Activated CD4-positive, alpha-beta T cell treated with anti-CD3 and anti-CD28 coated beads, Interleukin-2, amount 50 U/mL, for 4 hours (primary cell): ENCODE data around the gene DYDC2.
"Not testable (repeated sequence)": the region's sequence is repeated elsewhere in the genome, so short reads cannot be mapped to it uniquely, and the experiment has no call there.

Experiments used
- DNase-seq, 2 experiments: peaks; one replicate each; pipeline ENCODE4 v3.0.0-alpha.2; 2020

Gene DYDC2, protein sequence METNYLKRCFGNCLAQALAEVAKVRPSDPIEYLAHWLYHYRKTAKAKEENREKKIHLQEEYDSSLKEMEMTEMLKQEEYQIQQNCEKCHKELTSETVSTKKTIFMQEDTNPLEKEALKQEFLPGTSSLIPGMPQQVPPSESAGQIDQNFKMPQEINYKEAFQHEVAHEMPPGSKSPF

DNA sequence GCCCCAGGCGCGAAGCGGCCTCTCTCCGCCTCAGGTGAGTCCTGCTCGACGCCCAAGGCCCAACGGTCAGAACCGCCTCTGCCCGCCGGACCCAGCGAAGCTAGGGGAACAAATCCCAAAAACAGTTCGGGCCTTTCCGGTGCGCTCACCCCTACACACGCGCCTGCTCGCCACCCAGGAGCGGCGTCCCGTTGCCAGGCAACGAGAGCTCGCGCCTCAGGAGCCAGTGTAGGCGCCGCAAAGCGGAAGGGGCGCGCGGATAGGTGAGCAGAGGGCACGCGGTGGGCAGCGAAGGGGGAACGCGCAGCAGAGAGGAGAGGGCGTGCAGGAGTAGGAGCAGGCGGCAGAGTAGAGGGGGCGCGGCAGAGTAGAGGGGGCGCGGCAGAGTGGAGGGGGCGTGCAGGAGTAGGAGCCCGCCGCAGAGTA, at the start of gene DYDC2, which contains the start of gene DYDC1:
DYDC2 (plus strand) TSS at position 219 of the 426 bp plus-strand sequence. CDS start 5,663 bp downstream, outside the sequence.
DYDC1 (minus strand) TSS at position 193 of the 426 bp plus-strand sequence. CDS start 4,154 bp downstream, outside the sequence.
- peak in 1 of 2 experiments; percentile 5 for DNase-seq

DNA sequence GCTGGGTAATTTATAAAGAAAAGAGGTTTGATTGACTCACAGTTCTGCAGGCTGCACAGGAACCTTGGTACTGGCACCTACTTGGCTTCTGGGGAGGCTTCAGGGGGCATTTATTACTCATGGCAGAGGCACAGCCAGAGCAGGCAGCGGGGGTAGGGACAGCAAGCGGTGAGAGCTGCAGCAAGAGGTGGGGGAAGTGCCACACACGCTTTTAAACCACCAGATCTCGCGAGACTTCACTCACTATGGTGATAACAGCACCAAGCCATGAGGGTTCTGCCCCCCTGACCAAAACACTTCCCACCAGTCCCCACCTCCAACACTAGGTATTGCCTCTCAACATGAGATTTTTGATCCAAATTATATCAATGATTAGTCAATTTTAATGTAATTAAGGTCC, 43.1 kb upstream of the DYDC2 start:
- DNase-seq: no peak

DNA sequence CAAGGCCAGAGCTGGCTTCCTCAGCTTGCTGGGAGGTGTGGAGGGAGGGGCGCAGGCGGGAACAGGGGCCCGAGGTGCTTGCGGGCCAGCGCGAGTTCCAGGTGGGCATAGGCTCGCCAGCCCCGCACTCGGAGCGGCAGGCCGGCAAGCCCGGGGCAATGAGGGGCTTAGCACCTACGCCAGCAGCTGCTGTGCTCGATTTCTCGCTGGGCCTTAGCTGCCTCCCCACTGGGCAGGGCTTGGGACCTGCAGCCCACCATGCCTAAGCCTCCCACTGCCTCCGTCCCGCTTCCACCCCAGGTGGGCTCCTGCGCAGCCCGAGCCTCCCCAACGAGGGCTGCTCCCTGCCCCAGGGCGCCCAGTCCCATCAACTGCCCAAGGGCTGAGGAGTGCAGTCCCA, 41.2 kb upstream of the DYDC2 start:
- no peak for DNase-seq

DNA sequence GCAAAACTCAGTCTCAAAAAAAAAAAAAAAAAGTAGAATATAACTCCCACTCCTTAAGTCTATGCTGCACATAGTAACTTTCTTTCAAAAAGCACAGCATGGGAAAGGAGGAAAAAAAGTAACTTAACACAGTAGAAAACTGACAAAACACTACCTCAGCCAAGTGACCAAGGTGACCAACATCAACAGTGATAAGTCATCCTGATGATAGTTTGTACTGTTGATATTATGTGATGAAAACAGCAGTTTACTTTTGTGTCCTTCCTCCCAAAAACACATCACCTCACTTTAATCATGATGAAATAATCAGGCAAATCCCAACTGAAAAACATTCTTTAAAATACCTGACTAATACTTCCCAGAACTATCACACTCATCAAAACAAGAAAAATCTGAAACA, 37.8 kb upstream of the DYDC2 start:
- no peak for DNase-seq

DNA sequence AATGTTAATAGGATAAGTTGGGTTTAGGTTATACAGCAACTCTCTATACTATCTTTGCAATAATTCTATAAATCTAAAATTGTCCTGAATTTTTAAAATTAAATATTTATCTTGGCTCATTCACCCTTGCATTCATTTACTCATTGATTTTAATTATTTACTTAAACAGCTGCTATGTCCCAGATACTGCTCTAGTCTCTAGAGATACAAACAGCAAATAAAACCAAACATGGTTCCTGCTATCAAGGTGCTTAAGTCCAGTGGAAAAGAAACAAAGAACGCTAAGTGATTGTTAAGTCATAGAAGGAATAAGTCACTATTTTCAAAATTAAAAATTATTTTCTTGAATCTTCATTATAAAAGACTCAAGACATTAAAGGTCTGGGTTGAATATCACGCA, 37.3 kb upstream of the DYDC2 start:
- DNase-seq: no peak

DNA sequence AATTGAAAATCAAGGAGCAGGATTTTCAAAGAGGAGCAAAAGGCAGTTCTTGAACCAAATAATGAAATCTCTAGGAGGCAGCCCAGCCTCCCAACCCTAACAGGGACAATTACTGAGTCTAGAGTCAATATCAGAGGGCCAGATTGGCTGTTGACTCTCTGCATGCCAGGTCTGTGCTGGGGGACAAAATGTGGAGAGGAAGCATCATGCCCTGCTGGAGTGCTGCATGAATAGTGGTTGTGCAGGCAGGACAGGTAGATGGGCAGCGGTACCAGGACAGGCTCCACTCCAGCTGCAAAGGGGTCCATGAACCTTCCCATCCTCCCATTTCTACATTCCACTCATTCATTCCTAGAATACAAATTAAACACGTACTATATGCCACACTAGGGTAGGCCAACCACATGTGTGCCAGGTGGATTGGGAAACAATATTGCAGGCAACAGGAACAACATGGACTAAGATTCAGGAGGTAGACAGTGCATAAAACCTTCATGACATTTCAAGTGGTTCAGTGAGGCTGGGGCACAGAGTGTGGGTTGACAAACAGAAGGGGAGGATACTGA, 36.8 kb upstream of the DYDC2 start:
- DNase-seq: no peak

DNA sequence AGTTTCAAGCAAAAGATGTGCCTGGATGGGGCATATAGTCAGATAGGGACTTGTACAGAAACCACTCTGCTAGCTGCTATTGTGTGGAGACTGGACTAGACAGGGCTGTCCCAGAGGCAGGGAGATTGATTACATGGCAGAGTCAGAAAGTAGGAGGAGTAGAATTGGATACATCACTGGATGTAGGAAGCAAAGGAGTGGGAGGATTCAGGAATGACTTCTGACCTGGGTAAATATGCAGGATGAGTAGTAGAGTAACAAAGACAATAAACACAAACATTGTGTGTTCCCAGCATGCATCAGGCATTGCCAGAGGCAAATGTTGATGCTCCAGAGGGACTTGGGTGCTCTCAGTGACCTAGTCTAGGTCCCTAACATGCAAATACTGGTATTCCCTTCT, 36.2 kb upstream of the DYDC2 start:
- DNase-seq: no peak

DNA sequence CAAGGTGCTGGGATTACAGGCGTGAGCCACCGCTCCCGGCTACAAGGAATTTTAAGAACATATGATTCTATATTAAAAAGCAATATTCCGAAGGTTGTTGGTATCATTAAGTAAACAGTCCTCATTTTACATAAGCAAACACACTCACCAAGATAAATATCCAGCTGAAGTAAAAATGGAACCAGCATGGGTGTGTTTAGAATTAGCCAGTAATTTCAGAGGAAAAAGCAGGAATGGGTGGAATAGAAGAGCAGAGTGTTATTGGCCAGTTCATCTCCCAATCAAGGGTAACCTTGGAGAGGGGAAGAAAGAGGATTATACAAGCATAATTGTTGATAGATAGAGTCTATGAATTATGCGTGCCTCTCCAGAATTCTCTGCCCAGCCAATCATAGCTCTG, 35.4 kb upstream of the DYDC2 start:
- no peak for DNase-seq

DNA sequence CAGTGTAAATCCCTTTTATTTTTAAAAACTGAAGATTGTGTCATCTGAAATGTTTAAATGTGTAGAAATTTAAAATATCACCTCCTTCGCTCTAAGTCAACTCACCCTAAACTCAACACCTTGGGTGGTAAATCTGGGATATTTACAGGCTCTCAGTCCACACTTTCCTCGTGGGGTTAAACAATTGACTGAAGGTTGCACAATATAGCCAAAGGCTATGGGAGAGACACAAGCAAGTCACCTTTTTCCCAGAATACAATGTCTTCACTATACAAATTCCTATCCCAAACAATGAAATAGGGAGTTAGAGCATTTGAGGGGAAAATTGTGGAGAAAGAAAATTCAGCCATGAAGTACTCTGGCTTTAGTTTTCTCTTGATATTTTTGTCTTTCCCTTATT, 34.4 kb upstream of the DYDC2 start:
- no peak for DNase-seq

DNA sequence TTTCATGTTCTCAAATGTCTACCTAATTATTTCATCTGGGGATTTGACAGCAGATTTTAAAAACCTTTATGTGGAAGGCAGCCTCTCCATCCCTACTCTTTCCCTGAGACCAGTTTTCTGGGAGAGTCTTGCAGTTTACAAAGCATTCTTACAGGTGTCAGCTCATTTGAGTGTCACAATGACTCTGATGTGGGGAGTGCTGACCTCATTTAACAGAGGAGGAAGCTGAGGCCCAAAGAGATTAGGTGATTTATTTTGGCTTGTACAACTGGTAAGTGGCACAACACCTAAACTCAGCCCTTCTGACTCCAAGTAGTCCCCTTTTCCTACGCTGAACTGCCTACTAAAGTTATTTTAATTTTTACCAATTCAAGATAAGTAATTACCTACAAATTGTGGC, 33.9 kb upstream of the DYDC2 start:
- no peak for DNase-seq

DNA sequence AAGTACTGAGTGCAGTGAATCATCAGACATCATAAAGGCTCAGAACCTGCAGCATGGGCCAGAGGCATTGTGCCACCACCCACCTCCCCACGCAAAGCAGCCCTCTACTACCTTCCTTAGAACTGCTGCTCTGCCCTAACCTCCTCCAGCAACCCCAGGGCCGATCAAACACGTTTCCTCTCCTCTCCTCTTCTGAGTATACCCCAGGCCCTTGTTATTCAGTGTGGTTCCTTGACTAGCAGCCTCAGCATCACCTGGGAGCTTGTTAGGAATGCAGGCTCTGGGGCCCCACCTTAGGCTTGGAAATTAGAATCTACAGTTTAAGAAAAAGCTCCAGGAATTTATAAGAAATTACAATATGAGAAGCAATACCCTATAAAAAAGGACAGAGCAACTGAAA, 33.3 kb upstream of the DYDC2 start:
- no peak for DNase-seq

DNA sequence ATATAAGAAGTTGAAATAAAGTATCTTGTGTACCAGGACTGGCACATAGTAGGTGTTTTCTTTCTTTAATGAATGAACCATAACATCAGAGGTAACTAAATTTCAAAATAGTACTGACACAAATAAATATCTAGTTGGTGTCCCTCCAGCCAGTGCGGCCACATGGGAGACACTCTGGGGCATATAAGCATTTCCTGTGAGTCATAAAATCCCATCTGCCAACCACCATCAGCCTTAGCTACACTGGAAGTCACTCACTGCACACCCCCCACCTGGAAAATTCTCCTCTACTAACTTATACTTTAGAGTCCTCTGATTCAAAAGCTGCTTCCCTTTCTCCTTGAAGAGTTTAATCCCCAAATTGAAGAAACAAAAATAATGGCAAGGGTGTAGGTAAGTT, 32.5 kb upstream of the DYDC2 start:
- no peak for DNase-seq

DNA sequence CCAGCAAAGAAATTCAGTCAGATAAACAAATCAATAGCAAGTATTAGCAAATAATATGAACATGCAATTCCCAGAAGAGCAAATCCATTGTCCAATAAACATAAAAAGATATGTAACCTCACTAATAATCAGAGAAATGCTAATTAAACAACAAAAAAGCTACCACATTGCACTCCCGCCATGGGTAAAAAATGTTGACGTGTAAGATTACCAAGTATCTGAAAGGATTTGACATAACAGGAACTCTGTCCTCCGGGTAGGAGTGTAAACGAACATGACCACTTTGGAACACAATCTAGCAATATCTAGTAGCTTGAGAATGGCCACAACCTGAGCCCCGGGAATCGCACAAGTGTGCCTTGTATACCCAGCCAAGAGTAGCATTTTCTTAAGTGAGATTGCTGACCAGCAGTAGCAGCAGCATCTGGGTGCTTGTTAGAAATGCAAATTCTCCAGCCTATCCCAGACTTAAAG, 31.7 kb upstream of the DYDC2 start:
- DNase-seq: no peak

DNA sequence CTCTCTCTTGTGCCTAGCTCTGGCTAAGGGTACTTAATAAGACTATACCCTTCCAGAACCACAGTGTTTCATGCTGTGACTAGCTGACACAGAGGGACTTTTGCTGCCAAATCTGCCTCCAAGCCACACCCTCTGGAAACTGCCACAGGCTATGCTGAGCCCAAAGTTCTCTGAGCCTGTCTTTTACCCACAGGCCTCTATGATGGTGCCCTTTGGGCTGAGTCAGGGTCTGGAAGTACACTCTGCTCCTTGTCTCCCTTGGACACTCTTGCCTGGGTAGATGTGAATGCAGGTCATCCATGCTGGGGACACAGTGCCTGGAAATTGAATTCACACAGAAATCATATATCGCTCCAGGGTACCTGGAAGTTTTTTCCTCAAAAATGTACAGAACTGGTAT, 22.6 kb upstream of the DYDC2 start:
- no peak for DNase-seq

DNA sequence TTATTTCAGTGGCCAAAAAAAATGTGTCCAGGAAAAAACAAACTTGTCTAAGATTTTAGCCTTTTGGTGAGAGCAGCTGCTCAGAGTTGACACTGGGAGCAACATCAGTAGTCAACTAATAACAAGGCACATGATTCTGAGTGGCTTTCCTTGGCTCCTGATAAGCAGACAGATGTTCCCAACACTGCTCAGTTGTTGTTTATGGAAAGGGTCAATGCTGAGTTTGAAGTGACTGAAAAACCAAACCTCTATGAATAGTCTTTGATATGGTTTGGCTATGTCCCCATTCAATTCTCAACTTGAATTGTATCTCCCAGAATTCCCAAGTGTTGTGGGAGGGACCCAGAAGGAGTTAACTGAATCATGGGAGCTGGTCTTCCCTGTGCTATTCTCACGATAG, 12.3 kb upstream of the DYDC2 start:
- no peak for DNase-seq

DNA sequence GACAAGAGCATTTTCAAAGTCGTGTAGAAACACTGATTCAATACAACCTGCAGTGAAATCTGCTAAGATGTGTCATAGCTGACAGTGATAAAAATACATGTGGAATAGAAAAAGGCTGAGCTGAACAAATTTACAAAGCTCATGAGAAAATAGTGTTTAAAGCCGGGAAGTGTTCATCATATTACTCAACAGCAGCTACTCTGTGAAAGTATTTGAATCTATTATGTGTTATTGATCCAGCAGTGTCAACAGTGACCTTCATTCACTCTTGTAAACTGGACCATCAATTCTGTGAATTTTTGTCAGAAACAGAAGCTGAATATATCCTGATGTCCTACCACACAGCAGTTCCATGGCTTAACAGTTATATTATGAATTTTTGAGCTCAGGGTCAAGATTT, 11.7 kb upstream of the DYDC2 start:
- DNase-seq: no peak

DNA sequence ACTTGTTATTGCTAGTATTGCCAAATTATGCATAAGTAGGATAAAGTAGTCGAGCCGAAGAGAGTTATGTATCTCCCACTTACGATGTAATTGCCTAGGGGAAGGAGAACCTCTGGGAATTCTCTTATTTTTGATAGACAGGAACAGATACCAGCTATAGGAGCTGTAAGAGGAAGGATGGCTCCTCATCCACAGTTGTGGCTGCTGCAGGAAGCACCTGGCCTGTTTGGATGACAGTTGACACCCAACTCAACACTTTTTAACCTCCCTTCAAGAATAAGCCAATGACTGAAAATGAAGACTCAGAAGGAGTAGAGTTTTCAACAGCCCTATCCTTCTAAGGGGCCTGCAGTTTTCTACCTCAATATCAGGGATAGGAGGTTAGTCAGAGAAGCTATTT, 6.3 kb upstream of the DYDC2 start:
- DNase-seq: no peak

DNA sequence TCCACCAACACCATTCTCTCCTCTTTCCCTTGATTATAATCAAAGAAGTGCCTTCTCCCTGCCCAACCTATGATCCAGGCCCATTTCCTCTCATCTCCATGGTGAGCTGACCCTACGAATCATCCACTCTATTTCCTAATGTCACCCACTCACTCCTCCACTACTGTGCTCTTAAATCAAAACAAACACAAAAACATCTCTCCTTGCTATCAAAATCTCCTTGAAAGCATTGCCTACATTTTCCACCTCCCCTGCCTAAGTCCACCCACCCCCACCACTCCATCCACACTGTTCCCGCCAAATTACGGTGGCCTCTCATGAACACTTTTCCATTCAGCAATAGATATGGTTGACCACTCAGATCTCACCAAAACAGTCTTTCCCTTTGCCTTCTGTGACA, 5.4 kb upstream of the DYDC2 start:
- DNase-seq: no peak

DNA sequence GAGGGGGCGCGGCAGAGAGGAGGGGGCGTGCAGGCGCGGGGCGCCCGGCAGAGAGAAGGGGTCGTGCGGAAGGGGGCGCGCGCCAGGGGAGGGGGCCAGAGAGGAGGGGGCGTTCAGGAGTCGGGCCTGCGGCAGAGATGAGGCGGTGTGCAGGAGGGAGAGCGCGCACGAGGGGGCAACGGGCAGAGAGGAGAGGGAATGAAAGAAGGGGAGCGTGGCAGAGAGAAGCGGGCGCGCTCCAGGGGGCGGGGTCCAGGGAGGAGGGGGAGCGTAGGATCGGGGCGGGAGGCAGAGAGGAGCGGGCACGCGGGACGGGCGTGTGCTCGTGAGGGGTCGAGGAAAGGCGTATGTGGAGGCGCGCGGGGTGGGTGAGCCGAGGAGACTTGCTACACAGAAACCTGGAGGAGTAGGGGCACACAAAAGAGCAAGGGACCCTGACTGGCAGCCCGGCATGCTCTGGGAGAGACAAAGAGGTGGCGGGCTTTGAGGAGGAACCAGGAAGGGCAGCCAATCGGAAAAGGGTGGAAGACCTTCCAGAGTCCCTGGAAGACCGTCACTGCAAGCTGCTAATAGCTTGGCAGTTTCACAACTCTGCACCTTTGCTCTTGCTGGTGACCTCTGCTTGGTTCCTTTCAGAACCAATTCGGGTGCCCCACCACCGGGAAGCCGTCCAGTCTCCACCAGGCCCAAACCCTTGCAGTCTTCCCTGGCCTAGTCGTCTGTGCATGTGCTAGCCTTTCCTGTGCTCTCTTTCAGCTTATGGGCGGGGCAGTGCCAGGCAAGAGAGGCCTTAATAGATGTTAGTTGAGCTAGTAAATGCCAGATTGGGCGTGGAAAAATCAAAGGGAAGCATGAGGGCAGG, 639 bp downstream of the DYDC2 start:
- no peak for DNase-seq

DNA sequence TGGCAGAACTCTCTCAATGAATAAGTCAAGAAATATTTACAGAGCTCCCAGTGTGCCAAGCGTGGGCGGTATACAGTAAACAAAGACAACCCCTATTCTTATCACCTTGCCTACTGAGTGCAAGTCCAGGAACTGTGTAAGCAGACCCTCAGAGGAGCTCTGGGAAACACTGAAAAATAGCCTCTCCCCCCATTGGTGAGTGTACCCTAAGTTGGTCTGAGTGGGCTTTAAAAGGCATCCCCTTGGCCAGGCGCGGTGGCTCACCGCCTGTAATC, 1.2 kb downstream of the DYDC2 start:
- DNase-seq: no peak

DNA sequence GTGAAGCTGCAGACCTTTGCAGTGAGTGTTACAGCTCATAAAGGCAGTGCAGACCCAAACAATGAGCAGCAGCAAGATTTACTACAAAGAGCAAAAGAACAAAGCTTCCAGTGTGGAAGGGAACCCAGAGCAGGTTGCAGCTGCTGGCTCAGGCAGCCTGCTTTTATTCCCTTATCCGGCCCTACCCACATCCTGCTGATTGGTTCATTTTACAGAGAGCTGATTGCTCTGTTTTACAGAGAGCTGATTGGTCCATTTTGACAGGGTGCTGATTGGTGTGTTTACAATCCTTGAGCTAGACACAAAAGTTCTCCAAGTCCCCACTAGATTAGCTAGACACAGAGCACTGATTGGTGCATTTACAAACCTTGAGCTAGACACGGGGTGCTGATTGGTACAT, 2.3 kb downstream of the DYDC2 start:
- DNase-seq: not testable (repeated sequence)

DNA sequence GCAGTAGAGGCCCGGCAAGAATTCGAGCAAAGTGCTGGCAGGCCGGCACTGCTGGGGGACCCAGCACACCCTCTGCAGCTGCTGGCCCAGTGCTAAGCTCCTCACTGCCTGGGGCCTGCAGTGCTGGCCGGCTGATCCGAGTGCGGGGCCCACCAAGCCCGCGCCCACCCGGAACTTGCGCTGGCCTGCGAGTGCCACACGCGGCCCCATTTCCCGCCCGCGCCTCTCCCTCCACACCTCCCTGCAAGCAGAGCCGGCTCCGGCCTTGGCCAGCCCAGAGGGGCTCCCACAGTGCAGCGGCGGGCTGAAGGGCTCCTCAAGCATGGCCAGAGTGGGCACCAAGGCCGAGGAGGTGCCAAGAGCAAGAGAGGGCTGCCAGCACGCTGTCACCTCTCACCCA, 3.1 kb downstream of the DYDC2 start:
- DNase-seq: no peak

DNA sequence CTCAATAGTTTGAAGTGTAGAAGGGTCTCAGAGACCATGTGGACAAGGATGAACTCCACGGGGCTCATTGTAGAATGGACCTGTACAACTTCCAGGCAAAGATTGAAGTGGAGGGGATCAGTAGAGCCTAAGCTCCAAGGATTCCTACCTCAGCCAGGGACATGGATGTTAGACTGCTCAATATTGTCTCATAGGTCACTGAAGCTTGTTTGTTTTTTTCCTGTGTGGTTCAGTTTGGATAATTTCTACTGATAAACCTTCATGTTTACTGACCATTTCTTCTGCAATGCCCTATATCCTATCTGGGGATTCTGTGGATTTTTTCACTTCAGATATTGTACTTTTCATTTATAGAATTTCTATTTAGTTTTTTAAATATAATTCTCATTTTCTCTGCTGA, 8.9 kb downstream of the DYDC2 start:
- no peak for DNase-seq

DNA sequence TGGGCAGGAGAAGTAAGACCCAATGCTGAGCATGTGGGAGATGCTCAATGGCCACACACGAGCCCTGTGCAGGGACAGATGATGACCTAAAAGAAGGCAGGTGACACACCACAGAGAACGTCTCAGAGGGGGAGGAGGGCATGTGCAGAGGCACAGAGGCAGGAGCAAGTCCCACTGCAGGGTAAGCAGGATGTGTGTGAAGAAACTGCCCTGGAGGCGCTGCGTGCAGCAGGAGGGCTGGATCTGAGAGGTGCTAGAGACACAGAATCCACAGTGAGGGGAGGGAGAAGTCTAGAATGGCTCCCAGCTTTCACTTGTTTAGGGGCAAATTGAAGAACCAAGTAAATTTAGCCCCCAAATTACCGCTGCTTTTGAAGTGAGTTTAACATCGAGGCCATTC, 14.9 kb downstream of the DYDC2 start:
- no peak for DNase-seq
